BE2C (cell line): Measurements from ENCODE around the gene IQSEC2. TPM values are rescaled to one million over a fixed set of nuclear protein-coding genes. Genes with fewer than 3 reads are reported as not detected.
A peak's percentile ranks its signal among the peaks of the same experiment; 100 is the strongest.

ENCODE experiments used
- DNase-seq: peaks from one replicate; pipeline ENCODE4 v3.0.0-alpha.2; 2020
- H3K27me3 ChIP-seq: fragments of 250-450 bp; sonication (Bioruptor Pico); 2 replicates; pipeline ENCODE4 v1.5.1; 2020; ENCODE audit warnings: mild to moderate bottlenecking
- H3K36me3 ChIP-seq: fragments of 250-450 bp; sonication (Bioruptor Pico); 2 replicates; pipeline ENCODE4 v1.5.1; 2020; ENCODE audit warnings: mild to moderate bottlenecking
- H3K4me1 ChIP-seq: fragments of 250-450 bp; sonication (Bioruptor Pico); 2 replicates; pipeline ENCODE4 v1.5.1; 2020
- H3K4me3 ChIP-seq: 2 replicates; pipeline ENCODE4 v1.5.1; 2011; ENCODE audit warnings: low read depth, low read length
- H3K9me3 ChIP-seq: fragments of 250-450 bp; sonication (Bioruptor Pico); 2 replicates; pipeline ENCODE4 v1.5.1; 2020
- polyA plus RNA-seq: library from polyadenylated mRNA; unstranded; fragments of >200 nt; gene quantifications from one replicate; pipeline ENCODE4 v1.2.1, GENCODE V29; 2012; ENCODE audit warnings: low read depth, missing spikeins; ENCODE audit not compliant: insufficient read length, insufficient read depth
- TF ChIP-seq, protein P1 (sequence below): IDR thresholded peaks from 2 replicates; pipeline ENCODE4 v1.5.1; 2012; ENCODE audit warnings: mild to moderate bottlenecking, low read depth, low read length

IQSEC2 gene
- 1.0 TPM for polyA plus RNA-seq

DNA sequence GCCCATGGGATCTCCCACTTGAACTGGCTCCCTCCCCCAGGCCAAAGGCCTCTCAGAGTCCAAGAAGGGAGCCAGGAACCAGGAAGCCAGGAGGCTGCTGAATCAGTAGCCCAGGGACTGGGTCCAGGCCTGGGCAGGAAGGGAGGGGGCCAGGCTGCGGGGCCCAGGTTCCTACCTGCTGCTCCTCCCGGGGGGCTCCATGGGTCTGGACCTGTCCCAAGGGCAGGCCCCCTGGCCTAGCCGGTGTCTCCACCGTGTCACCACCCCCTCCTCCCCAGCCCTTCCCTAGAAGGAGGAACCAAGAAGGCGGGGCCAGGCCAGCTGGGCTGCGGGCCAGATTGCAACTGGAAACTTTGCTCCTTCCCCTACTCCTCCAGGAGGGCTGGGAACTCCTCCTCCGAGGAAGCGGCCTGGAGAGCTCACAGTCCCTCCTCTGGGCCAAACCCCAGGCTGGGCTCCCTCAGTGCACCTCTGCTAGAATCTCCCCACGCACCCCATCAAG, at the start of gene IQSEC2:
Gene IQSEC2, minus strand, starts transcription at position 264 of the 502 bp plus-strand sequence.
- Histone ChIP-seq H3K4me1 (peaks cover 2% of the 10 kb centered on the region; the same call in 1 of the 2 replicates), H3K27me3 (no peaks in the 10 kb centered on the region)
- DNase-seq = peak; percentile 36

DNA sequence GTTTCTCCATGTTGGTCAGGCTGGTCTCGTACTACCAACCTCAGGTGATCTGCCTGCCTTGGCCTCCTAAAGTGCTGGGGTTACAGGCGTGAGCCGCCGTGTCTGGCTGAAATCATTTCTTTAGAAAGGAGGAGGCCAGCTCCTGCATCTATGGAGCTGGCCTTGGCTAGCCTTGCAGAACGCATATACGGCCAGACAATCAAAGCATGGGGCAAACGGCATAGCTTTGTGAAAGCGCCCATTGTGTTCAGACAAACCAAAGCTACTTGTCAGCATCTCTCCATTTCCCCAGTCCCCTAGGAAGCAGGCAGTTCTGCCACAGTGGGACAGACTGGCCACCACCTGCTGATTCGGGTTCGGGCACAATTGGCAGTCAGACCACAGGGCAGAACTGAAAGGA, 48.9 kb upstream of the IQSEC2 start:
- H3K4me1 ChIP-seq = no peaks in the 10 kb centered on the region
- no peak for DNase-seq
- no peaks in the 10 kb centered on the region for H3K36me3 ChIP-seq
- H3K27me3 ChIP-seq = no peaks in the 10 kb centered on the region
- no peak overlapping the region for H3K4me3 ChIP-seq
- H3K9me3 ChIP-seq = no peaks in the 10 kb centered on the region
- TF ChIP-seq, protein P1, sequence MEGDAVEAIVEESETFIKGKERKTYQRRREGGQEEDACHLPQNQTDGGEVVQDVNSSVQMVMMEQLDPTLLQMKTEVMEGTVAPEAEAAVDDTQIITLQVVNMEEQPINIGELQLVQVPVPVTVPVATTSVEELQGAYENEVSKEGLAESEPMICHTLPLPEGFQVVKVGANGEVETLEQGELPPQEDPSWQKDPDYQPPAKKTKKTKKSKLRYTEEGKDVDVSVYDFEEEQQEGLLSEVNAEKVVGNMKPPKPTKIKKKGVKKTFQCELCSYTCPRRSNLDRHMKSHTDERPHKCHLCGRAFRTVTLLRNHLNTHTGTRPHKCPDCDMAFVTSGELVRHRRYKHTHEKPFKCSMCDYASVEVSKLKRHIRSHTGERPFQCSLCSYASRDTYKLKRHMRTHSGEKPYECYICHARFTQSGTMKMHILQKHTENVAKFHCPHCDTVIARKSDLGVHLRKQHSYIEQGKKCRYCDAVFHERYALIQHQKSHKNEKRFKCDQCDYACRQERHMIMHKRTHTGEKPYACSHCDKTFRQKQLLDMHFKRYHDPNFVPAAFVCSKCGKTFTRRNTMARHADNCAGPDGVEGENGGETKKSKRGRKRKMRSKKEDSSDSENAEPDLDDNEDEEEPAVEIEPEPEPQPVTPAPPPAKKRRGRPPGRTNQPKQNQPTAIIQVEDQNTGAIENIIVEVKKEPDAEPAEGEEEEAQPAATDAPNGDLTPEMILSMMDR = no peak

More for the DNA sequence above, at the start of gene IQSEC2:
- Histone ChIP-seq H3K4me3 (no peak within 1 kb of the TSS), H3K36me3 (no peaks in the 10 kb centered on the region), H3K9me3 (no peaks in the 10 kb centered on the region)
- TF ChIP-seq, protein P1 = no peak

DNA sequence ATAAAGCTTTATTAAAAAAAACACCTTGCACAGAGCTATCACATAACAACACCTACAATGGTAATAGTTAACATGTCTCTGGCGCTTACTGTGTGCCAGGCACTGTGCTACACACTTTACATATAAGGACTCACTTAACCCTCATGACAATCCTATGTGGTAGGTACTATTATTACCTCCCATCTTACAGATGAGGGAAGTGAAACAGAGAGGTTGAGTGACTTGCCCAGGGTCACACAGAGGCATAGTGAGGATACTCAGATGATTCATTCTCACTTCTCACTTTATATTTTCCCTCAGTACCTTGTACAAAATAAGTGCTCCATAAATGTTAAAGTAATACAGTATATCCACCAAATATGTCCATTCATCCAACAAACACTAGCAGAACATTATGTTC, 43.4 kb upstream of the IQSEC2 start:
- Histone ChIP-seq H3K27me3 (peaks cover 28% of the 10 kb centered on the region), H3K4me3 (no peak overlapping the region), H3K36me3 (no peaks in the 10 kb centered on the region), H3K4me1 (no peaks in the 10 kb centered on the region), H3K9me3 (no peaks in the 10 kb centered on the region)
- TF ChIP-seq, protein P1 = no peak
- no peak for DNase-seq

DNA sequence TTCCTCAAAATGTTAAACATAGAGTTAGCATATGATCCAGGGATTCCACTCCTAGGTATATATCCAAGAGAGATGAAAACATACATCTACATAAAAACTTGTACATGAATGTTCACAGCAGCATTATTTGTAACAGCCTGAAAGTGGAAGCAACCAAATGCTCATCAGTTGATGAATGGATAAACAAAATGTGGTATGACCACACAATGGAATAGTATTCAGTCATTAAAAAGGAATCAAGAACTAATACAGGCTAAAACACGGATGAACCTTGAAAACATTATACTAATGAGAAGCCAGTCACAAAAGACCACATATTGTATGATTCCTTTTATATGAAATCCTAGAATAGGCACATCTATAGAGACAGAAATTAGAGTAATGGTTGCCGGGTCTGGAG, 42.7 kb upstream of the IQSEC2 start:
- no peaks in the 10 kb centered on the region for H3K36me3 ChIP-seq
- TF ChIP-seq, protein P1 = no peak
- no peaks in the 10 kb centered on the region for H3K4me1 ChIP-seq
- H3K9me3 ChIP-seq = no peaks in the 10 kb centered on the region
- no peak overlapping the region for H3K4me3 ChIP-seq
- DNase-seq = no peak
- H3K27me3 ChIP-seq = peaks cover 35% of the 10 kb centered on the region

- Histone ChIP-seq H3K4me3 (no peak overlapping the region), H3K4me1 (no peaks in the 10 kb centered on the region), H3K36me3 (no peaks in the 10 kb centered on the region), H3K9me3 (no peaks in the 10 kb centered on the region), H3K27me3 (peaks cover 37% of the 10 kb centered on the region)
- no peak for DNase-seq
- TF ChIP-seq, protein P1 = no peak
Observed at GRCh38 chrX:53323196-53323595, 41.8 kb upstream of the IQSEC2 start.

GRCh38 chrX:53321943-53322497, 40.6 kb upstream of the IQSEC2 start:
- TF ChIP-seq, protein P1 = no peak
- Histone ChIP-seq H3K4me3 (no peak overlapping the region), H3K36me3 (no peaks in the 10 kb centered on the region), H3K9me3 (no peaks in the 10 kb centered on the region), H3K27me3 (peaks cover 37% of the 10 kb centered on the region), H3K4me1 (no peaks in the 10 kb centered on the region)
- DNase-seq = no peak
